HepG2 (cell line): Measurements from ENCODE around the gene NLGN3. TPM values are rescaled to one million over a fixed set of nuclear protein-coding genes. Genes with fewer than 3 reads are reported as not detected.

ENCODE experiments used
- ELF3 ChIP-seq: IDR thresholded peaks from 2 replicates; pipeline ENCODE4 v1.6.1; 2016; ENCODE audit warnings: missing genetic modification reagents, missing compliant biosample characterization
- FOXO1 ChIP-seq: sonication (generic); formaldehyde crosslinking; IDR thresholded peaks from 2 replicates; pipeline ENCODE4 v1.4.0; 2020; ENCODE audit warnings: missing genetic modification reagents
- RXRB ChIP-seq: IDR thresholded peaks from 2 replicates; pipeline ENCODE4 v1.6.1; 2016; ENCODE audit warnings: borderline replicate concordance, missing genetic modification reagents, missing compliant biosample characterization
- SOX6 ChIP-seq, 2 experiments: fragments of 450-650 bp in 1 of 2; sonication (generic) in 1 of 2; formaldehyde crosslinking in 1 of 2; IDR thresholded peaks; 2 replicates each; pipeline versions ENCODE4 v1.4.0 to v1.6.1; 2017 to 2020; ENCODE audit warnings: antibody characterized with exemption in 1 of 2, mild to moderate bottlenecking in 1 of 2, missing genetic modification reagents in 1 of 2
- SRY ChIP-seq: sonication (generic); formaldehyde crosslinking; IDR thresholded peaks from 2 replicates; pipeline ENCODE4 v1.8.0; 2022; ENCODE audit warnings: mild to moderate bottlenecking, missing genetic modification reagents
- TARDBP ChIP-seq: sonication (generic); formaldehyde crosslinking; IDR thresholded peaks from 2 replicates; pipeline ENCODE4 v1.8.0; 2022; ENCODE audit warnings: mild to moderate bottlenecking, missing genetic modification reagents
- XRCC5 ChIP-seq: fragments of 200-400 bp; formaldehyde crosslinking; optimal IDR thresholded peaks from 2 replicates; pipeline ENCODE3; 2017; ENCODE audit warnings: mild to moderate bottlenecking, low read length
- polyA plus RNA-seq, 8 experiments: library from polyadenylated mRNA; depleted of rRNA in 3 of 8; stranded (reverse) in 7 of 8; unstranded in 1 of 8; fragments of >200 nt; fragmentation: Illumina TruSeq in 4 of 8; extraction: Trizol in 4 of 8; gene quantifications; 2 replicates each; pipeline versions ENCODE4 v1.2.1 to v1.2.3, GENCODE V29; 2011 to 2016; ENCODE audit warnings: low read depth in 4 of 8, missing spikeins in 1 of 8, mixed read lengths in 1 of 8; ENCODE audit not compliant: insufficient read depth in 1 of 8
- total RNA-seq, 5 experiments: library from RNA; depleted of rRNA; stranded (reverse); fragments of >200 nt; fragmentation: Illumina TruSeq; extraction: Trizol; gene quantifications; 2 replicates each; pipeline ENCODE4 v1.2.3, GENCODE V29; 2016; ENCODE audit warnings: low read depth in 1 of 5
- TF ChIP-seq, protein P1 (sequence below), 2 experiments: sonication (generic) in 1 of 2; formaldehyde crosslinking in 1 of 2; IDR thresholded peaks; 2 replicates each; pipeline versions ENCODE4 v1.4.0 to v1.6.1; 2016 to 2020; ENCODE audit warnings: borderline replicate concordance in 1 of 2, low read depth in 1 of 2, mild to moderate bottlenecking in 1 of 2, missing genetic modification reagents in 1 of 2

Gene NLGN3
- total and polyA plus RNA-seq, 2 of the 13 experiments (the other 11 are each of a cell fraction or from before 2014, with no cell fraction given): 0.04 to 0.16 TPM

DNA sequence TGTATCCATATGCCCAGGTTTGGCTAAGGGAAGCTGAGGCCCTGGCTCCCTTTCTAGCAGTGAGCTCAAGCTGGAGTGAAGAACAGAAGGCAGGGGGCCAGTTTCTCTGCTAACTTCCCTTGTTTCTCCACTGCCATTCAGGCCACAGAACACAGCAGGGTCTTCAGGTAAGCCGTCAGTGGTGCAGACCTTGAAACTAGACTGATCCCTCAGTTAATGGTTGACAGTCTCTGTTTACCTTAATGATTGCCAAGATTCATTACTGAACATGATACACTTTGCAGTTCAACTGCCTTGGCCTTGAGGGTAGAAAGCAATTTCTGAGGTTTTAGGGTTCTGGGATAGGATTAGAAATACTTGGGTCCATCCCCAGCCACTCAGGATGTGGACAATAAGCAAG is 69.5 kb downstream of the NLGN3 start (continued):
- TF ChIP-seq, protein P1, sequence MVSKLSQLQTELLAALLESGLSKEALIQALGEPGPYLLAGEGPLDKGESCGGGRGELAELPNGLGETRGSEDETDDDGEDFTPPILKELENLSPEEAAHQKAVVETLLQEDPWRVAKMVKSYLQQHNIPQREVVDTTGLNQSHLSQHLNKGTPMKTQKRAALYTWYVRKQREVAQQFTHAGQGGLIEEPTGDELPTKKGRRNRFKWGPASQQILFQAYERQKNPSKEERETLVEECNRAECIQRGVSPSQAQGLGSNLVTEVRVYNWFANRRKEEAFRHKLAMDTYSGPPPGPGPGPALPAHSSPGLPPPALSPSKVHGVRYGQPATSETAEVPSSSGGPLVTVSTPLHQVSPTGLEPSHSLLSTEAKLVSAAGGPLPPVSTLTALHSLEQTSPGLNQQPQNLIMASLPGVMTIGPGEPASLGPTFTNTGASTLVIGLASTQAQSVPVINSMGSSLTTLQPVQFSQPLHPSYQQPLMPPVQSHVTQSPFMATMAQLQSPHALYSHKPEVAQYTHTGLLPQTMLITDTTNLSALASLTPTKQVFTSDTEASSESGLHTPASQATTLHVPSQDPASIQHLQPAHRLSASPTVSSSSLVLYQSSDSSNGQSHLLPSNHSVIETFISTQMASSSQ (IDR thresholded peaks at IDR 0.05; ENCODE audit: low read depth): peak; percentile 74
- TF ChIP-seq, protein P1 (CRISPR knock-in tag; IDR thresholded peaks at IDR 0.05; ENCODE audit: borderline replicate concordance): 0 out of 2 replicates have a peak, but pooled peaks have one; percentile 19
- TF ChIP-seq ELF3: no peak
- peak; percentile 20; the same call in 1 of the 2 replicates for TF ChIP-seq RXRB (CRISPR knock-in tag)
- no peak for TF ChIP-seq SOX6 (IDR thresholded peaks at IDR 0.05)
- 0 out of 2 replicates have a peak, but pooled peaks have one; percentile 14 for TF ChIP-seq SOX6 (CRISPR knock-in tag; IDR thresholded peaks at IDR 0.05)
- peak; percentile 17; the same call in 1 of the 2 replicates for TF ChIP-seq FOXO1 (CRISPR knock-in tag)
- TF ChIP-seq XRCC5: no peak
- no peak for TF ChIP-seq SRY (CRISPR knock-in tag)
- no peak for TF ChIP-seq TARDBP
